Thyroid gland (tissue), 4 donors: Measurements from ENCODE around the gene VCAN. TPM values are rescaled to one million over a fixed set of nuclear protein-coding genes. Genes with fewer than 3 reads are reported as not detected.

Experiments used
- DNase-seq, 2 donors: peaks; one replicate each; pipeline ENCODE4 v3.0.0-alpha.2; 2019
- H3K27ac ChIP-seq, 3 donors: fragments of 200-600 bp; sonication (generic); 1 replicate in 2 of 3; 2 replicates in 1 of 3; pipeline ENCODE4 v1.5.1; 2016 to 2019; ENCODE audit warnings: mild to moderate bottlenecking in 1 of 3, moderate library complexity in 1 of 3
- H3K27me3 ChIP-seq: fragments of 200-600 bp; sonication (generic); one replicate; pipeline ENCODE4 v1.5.1; 2019
- H3K36me3 ChIP-seq, 2 donors: fragments of 200-600 bp; sonication (generic); one replicate each; pipeline ENCODE4 v1.5.1; 2016 to 2019
- H3K4me1 ChIP-seq, 2 donors: fragments of 200-600 bp; sonication (generic); one replicate each; pipeline ENCODE4 v1.5.1; 2017 to 2019
- H3K4me3 ChIP-seq, 3 donors: fragments of 200-600 bp; sonication (generic); replicated peaks in 1 of 3; 1 replicate in 2 of 3; 2 replicates in 1 of 3; pipeline ENCODE4 v1.5.1; 2016; ENCODE audit warnings: mild to moderate bottlenecking in 1 of 3
- H3K9me3 ChIP-seq: fragments of 200-600 bp; sonication (generic); one replicate; pipeline ENCODE4 v1.5.1; 2017
- CTCF ChIP-seq, 6 experiments: fragments of 200-600 bp in 3 of 6; fragments of 450-650 bp in 3 of 6; sonication (generic) in 3 of 6; IDR thresholded peaks; one replicate each; pipeline ENCODE4 v1.5.1; 2016 to 2019; ENCODE audit warnings: antibody characterized with exemption in 6 of 6, mild to moderate bottlenecking in 2 of 6, inconsistent platforms in 1 of 6, moderate library complexity in 1 of 6
- POLR2A ChIP-seq, 2 donors: fragments of 450-650 bp; IDR thresholded peaks; one replicate each; pipeline ENCODE4 v1.6.1; 2017; ENCODE audit warnings: antibody characterized with exemption in 2 of 2, mild to moderate bottlenecking in 2 of 2, moderate library complexity in 1 of 2
- WGBS, 2 donors: methylation state at CpG; one replicate each; pipeline ENCODE4 v1.1.5; 2017; 5-methylcytosine and 5-hydroxymethylcytosine counted together
- intact Hi-C: fragments of 100-400 bp; cut with DNase I; formaldehyde crosslinking; loops from one replicate; pipeline ENCODE4 v1.15.1; 2023
- total RNA-seq, 4 donors: library from RNA; depleted of rRNA; stranded (reverse); fragments of >200 nt; gene quantifications; one replicate each; pipeline ENCODE4 v1.2.3, GENCODE V29; 2016

Gene VCAN
- total RNA-seq, 4 donors from 2014 or later = 9.7 to 50.1 (median 33.1) TPM

GRCh38 chr5:83507431-83507830, 35.9 kb downstream of the VCAN start:
- intact Hi-C loops = no loop called here
- no peaks in the 10 kb centered on the region for H3K27me3 ChIP-seq
- H3K36me3 ChIP-seq = no peaks in the 10 kb centered on the region
- WGBS, 2 donors = 21 to 33% methylated on average over 1 of the region's 1 CpG
- no peak overlapping the region for H3K27ac ChIP-seq
- H3K9me3 ChIP-seq = no peaks in the 10 kb centered on the region
- no peak overlapping the region for H3K4me3 ChIP-seq
- TF ChIP-seq POLR2A (IDR thresholded peaks at IDR 0.05) (no peak), CTCF (IDR thresholded peaks at IDR 0.05) (no peak)
- H3K4me1 ChIP-seq = peaks cover 0 to 5% of the 10 kb centered on the region in 2 donors
- no peak for DNase-seq

- TF ChIP-seq CTCF (IDR thresholded peaks at IDR 0.05) (no peak), POLR2A (IDR thresholded peaks at IDR 0.05) (no peak)
- no peak overlapping the region for H3K4me3 ChIP-seq
- intact Hi-C loops = no loop called here
- H3K27me3 ChIP-seq = no peaks in the 10 kb centered on the region
- DNase-seq = peak; percentile 44 to 55
- no peaks in the 10 kb centered on the region for H3K9me3 ChIP-seq
- H3K4me1 ChIP-seq = peaks cover 0 to 8% of the 10 kb centered on the region in 2 donors
- H3K36me3 ChIP-seq = no peaks in the 10 kb centered on the region
- WGBS, 2 donors = 17 to 43% methylated on average over 4 of the region's 4 CpGs
- H3K27ac ChIP-seq = no peak overlapping the region
Observed at GRCh38 chr5:83509540-83509939, 38.0 kb downstream of the VCAN start.

- no peak for DNase-seq
- Histone ChIP-seq H3K27me3 (no peaks in the 10 kb centered on the region), H3K4me3 (no peak overlapping the region), H3K4me1 (peaks cover 0 to 8% of the 10 kb centered on the region in 2 donors), H3K27ac (no peak overlapping the region), H3K36me3 (no peaks in the 10 kb centered on the region), H3K9me3 (no peaks in the 10 kb centered on the region)
- intact Hi-C loops = no loop called here
- TF ChIP-seq POLR2A (IDR thresholded peaks at IDR 0.05) (no peak), CTCF (IDR thresholded peaks at IDR 0.05) (no peak)
- WGBS, 2 donors = 84 to 86% methylated on average over 1 of the region's 1 CpG
Observed at GRCh38 chr5:83510260-83510659, 38.7 kb downstream of the VCAN start.

- intact Hi-C loops = no loop called here
- no peak for DNase-seq
- Histone ChIP-seq H3K27ac (no peak overlapping the region), H3K36me3 (no peaks in the 10 kb centered on the region), H3K27me3 (no peaks in the 10 kb centered on the region), H3K9me3 (no peaks in the 10 kb centered on the region), H3K4me1 (peaks cover 0 to 8% of the 10 kb centered on the region in 2 donors), H3K4me3 (no peak overlapping the region)
- WGBS, 2 donors = 66 to 70% methylated on average over 13 of the region's 13 CpGs
- no peak for TF ChIP-seq POLR2A (IDR thresholded peaks at IDR 0.05)
- no peak for TF ChIP-seq CTCF (IDR thresholded peaks at IDR 0.05)
Observed at GRCh38 chr5:83512061-83512745, 40.7 kb downstream of the VCAN start.

- intact Hi-C loops = no loop called here
- no peaks in the 10 kb centered on the region for H3K27me3 ChIP-seq
- H3K4me3 ChIP-seq = no peak overlapping the region
- H3K4me1 ChIP-seq = peaks cover 0 to 8% of the 10 kb centered on the region in 2 donors
- H3K9me3 ChIP-seq = no peaks in the 10 kb centered on the region
- H3K27ac ChIP-seq = no peak overlapping the region
- no peak for DNase-seq
- no peaks in the 10 kb centered on the region for H3K36me3 ChIP-seq
- 79 to 89% methylated on average over 1 of the region's 1 CpG for WGBS, 2 donors
- no peak for TF ChIP-seq POLR2A (IDR thresholded peaks at IDR 0.05)
- TF ChIP-seq CTCF (IDR thresholded peaks at IDR 0.05) = no peak
Observed at GRCh38 chr5:83513081-83513480, 41.5 kb downstream of the VCAN start.
